Brain microvascular endothelial cell (primary cell): Measurements from ENCODE around the gene MAS1.
"Not testable (repeated sequence)": the region's sequence is repeated elsewhere in the genome, so short reads cannot be mapped to it uniquely, and the experiment has no call there.

Source experiments
- DNase-seq: peaks from one replicate; pipeline ENCODE4 v3.0.0-alpha.2; 2020
- H3K27ac ChIP-seq: fragments of 250-450 bp; sonication (Bioruptor Pico); 2 replicates; pipeline ENCODE4 v1.5.1; 2020; ENCODE audit warnings: mild to moderate bottlenecking, moderate library complexity
- H3K27me3 ChIP-seq: fragments of 250-450 bp; sonication (Bioruptor Pico); replicated peaks from 2 replicates; pipeline ENCODE4 v1.5.1; 2020; ENCODE audit warnings: mild to moderate bottlenecking
- H3K36me3 ChIP-seq: fragments of 250-450 bp; sonication (Bioruptor Pico); replicated peaks from 2 replicates; pipeline ENCODE4 v1.5.1; 2020; ENCODE audit warnings: mild to moderate bottlenecking
- H3K4me3 ChIP-seq: 2 replicates; pipeline ENCODE4 v1.5.1; 2011; ENCODE audit warnings: low read depth, mild to moderate bottlenecking, control low read depth, low read length, moderate library complexity
- in situ Hi-C: cut with HindIII; loops from 2 replicates; pipeline ENCODE4 v1.10.0; 2017; ENCODE audit warnings: low sequenced_read_pairs, low pct_ligation_motif_present
- TF ChIP-seq, protein P1 (sequence below): IDR thresholded peaks from 2 replicates; pipeline ENCODE4 v1.5.1; 2011; ENCODE audit warnings: low read depth, mild to moderate bottlenecking, moderate library complexity, low read length, control low read depth, inconsistent platforms; ENCODE audit errors: missing control alignments

The MAS1 gene

DNA sequence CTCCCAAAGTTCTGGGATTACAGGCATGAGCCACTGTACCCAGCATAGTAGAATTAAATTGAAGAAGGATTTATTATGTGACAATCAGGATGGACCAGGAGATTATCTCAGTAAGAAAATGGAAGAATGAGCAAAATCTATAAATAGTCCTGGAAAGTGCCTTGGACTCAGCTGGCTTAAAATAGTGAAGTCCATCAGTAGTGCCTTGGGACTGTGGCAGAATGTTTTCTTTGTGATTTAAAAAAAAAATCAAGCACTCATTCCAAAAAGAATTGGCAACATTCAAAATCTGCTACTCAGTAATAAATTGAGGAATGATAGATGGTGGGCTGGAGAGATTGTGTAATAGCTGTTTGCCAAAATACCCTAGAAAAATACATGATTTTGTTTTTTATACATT is 37.0 kb upstream of the MAS1 start:
- TF ChIP-seq, protein P1, sequence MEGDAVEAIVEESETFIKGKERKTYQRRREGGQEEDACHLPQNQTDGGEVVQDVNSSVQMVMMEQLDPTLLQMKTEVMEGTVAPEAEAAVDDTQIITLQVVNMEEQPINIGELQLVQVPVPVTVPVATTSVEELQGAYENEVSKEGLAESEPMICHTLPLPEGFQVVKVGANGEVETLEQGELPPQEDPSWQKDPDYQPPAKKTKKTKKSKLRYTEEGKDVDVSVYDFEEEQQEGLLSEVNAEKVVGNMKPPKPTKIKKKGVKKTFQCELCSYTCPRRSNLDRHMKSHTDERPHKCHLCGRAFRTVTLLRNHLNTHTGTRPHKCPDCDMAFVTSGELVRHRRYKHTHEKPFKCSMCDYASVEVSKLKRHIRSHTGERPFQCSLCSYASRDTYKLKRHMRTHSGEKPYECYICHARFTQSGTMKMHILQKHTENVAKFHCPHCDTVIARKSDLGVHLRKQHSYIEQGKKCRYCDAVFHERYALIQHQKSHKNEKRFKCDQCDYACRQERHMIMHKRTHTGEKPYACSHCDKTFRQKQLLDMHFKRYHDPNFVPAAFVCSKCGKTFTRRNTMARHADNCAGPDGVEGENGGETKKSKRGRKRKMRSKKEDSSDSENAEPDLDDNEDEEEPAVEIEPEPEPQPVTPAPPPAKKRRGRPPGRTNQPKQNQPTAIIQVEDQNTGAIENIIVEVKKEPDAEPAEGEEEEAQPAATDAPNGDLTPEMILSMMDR: no peak
- in situ Hi-C loops: no loop called here

DNA sequence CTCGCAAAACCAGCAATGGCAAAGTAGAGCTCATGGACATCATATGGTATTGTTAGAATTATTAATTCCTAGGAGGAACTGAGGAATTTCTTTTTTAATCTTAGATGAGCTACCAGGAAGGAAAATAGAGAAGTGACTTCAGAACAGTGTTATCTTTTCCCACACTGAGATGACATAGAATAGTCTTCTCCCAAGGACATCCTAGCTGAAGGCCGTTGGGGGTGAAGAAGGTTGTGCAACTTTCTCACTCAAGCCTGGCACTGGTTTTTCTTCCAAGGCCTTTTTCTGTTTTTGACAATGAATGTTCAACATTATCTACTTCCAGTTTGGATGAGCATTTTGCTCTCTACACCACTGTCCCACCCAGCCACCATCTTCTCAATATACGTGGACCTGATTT is 35.8 kb upstream of the MAS1 start:
- H3K27me3 ChIP-seq: no peaks in the 10 kb centered on the region
- no peak for DNase-seq
- no peak overlapping the region for H3K4me3 ChIP-seq
- no peak overlapping the region for H3K27ac ChIP-seq
- in situ Hi-C loops: no loop called here
- TF ChIP-seq, protein P1: no peak
- H3K36me3 ChIP-seq: no peaks in the 10 kb centered on the region

More for the DNA sequence above, 37.0 kb upstream of the MAS1 start:
- DNase-seq: no peak
- Histone ChIP-seq H3K27me3 (no peaks in the 10 kb centered on the region), H3K4me3 (no peak overlapping the region), H3K36me3 (no peaks in the 10 kb centered on the region), H3K27ac (no peak overlapping the region)

DNA sequence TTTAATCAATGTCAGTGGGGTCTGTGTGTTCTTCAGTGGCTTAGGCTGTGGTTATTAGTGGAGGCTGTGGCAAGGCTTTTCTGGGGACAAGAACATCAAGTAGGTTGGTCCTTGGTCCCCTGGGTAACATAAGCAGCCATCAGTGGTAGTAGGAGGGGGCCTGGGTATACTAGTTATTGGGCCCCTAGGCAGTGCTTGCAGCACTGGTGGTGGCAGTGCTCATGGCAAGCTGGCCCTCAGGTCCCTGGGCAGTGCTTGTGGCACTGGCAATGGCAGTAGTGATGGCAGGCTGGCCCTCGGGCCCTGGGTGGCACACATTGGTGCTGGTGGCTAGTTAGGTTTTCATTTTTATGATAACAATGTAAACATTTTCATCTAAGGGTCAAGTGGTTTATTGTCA is 32.5 kb upstream of the MAS1 start:
- DNase-seq: no peak
- in situ Hi-C loops: no loop called here
- no peaks in the 10 kb centered on the region for H3K36me3 ChIP-seq
- no peaks in the 10 kb centered on the region for H3K27me3 ChIP-seq
- no peak overlapping the region for H3K4me3 ChIP-seq
- TF ChIP-seq, protein P1: no peak
- H3K27ac ChIP-seq: no peak overlapping the region

DNA sequence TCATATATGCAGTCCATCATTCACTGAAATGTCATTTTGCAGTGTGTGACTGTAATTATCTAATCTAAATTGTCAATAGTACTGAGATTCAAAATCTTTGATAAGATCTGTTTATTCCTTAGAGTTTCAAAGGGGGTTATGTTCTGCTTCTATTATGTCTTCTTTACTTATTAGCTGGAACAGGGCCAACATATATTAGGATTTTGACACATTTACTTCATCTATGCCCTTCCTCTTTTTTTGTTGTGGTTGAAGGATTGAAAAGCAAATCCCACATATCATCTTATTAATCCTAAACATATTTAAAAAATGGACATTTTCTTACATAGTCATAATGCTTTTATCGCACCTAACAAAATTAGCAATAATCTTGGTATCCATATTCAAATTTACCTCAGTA is 30.3 kb upstream of the MAS1 start:
- H3K27me3 ChIP-seq: no peaks in the 10 kb centered on the region
- DNase-seq: no peak
- no peak overlapping the region for H3K4me3 ChIP-seq
- no peaks in the 10 kb centered on the region for H3K36me3 ChIP-seq
- H3K27ac ChIP-seq: no peak overlapping the region
- TF ChIP-seq, protein P1: no peak
- in situ Hi-C loops: no loop called here

DNA sequence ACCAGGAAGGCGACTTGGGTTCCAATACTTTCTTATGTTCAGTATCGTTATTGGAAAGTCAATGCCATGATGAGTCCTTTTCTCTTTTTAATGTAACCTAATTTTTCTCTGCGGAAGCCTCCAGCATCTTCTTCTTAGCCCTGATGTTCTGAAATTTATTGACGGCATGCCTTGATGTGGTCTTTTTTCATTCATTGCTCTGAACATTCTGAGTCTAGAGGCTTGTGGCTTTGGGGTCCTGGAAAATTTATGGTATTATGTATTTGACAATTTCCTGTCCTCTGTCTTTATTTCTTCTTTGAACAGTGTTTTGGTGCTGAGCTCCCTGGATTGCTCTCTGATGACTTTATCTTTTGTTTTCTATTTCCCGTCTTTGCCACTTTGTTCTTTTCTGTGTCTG is 28.7 kb upstream of the MAS1 start:
- TF ChIP-seq, protein P1: no peak
- no peak for DNase-seq
- Histone ChIP-seq H3K27ac (no peak overlapping the region), H3K4me3 (no peak overlapping the region), H3K36me3 (no peaks in the 10 kb centered on the region), H3K27me3 (no peaks in the 10 kb centered on the region)
- in situ Hi-C loops: no loop called here

DNA sequence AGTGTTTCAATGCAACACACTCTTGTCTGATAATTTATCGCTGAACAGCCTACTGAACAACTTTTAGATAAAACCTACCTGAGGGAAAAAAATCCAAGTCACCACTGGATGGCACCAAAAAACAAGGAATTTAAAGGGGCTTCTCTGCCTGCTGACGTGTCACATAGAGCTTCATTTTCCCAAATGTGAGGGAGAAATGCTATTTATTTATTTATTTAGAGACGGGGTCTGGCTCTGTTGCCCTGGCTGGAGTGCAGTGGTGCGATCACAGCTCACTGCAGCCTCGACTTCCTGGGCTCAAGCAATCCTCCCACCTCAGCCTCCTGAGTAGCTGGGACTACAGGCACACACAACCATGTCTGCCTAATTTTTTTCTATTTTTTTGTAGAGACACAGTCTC is 27.4 kb upstream of the MAS1 start:
- H3K36me3 ChIP-seq, in situ Hi-C loops, H3K4me3 ChIP-seq, H3K27ac ChIP-seq, H3K27me3 ChIP-seq: not testable (repeated sequence)
- TF ChIP-seq, protein P1: peak; percentile 49
- peak; percentile 63 for DNase-seq
